Urinary bladder (tissue), 4 donors: Measurements from ENCODE around the gene SLC22A12. TPM values are rescaled to one million over a fixed set of nuclear protein-coding genes. Genes with fewer than 3 reads are reported as not detected.

Experiments
- DNase-seq: peaks from one replicate; pipeline ENCODE4 v3.0.0-alpha.2; 2015; ENCODE audit errors: extremely low spot score
- H3K27ac ChIP-seq: one replicate; pipeline ENCODE4 v1.5.1; 2013; ENCODE audit warnings: low read depth, mild to moderate bottlenecking, moderate library complexity
- H3K36me3 ChIP-seq: one replicate; pipeline ENCODE4 v1.6.1; 2013; ENCODE audit warnings: mild to moderate bottlenecking, moderate library complexity; ENCODE audit not compliant: insufficient read depth
- H3K4me1 ChIP-seq: one replicate; pipeline ENCODE4 v1.6.1; 2013; ENCODE audit warnings: mild to moderate bottlenecking, moderate library complexity; ENCODE audit not compliant: insufficient read depth
- H3K4me3 ChIP-seq: one replicate; pipeline ENCODE4 v1.5.1; 2013; ENCODE audit warnings: low read depth, low read length
- WGBS: extraction: QIAGEN DNeasy Blood & Tissue Kit; methylation state at CpG from one replicate; pipeline ENCODE4 v1.1.7; 2013; 5-methylcytosine and 5-hydroxymethylcytosine counted together
- polyA plus RNA-seq: library from polyadenylated mRNA; stranded (reverse); fragments of 200-250 nt; gene quantifications from one replicate; pipeline ENCODE4 v1.2.3, GENCODE V29; 2013
- total RNA-seq: library from RNA; depleted of rRNA; stranded (reverse); fragments of >200 nt; gene quantifications from one replicate; pipeline ENCODE4 v1.2.3, GENCODE V29; 2014
- donor health status: healthy with polysubstance abuse.
- donor health status: healthy.

SLC22A12 gene
- total and polyA plus RNA-seq, 2 donors: not detected

DNA sequence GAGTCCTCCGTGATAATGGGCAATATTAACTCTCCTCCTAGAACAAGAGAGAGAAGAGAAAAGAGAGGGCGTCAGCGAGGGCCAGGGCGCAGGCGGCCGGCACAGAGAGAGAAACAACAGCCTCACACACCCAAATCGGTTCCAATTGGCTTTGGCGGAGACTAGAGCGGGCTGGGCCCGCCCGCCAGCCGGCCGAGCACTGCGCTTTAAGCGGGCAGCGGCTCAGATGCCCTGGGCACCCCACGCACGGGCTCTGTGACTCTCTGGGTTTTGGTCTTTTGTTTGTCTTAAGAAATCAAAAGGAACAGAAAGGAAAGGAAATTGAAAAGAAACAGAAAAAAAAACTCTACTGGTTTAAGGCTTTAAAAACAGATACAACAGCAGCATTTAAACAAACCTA lies 17.0 kb downstream of the SLC22A12 start:
- H3K4me1 ChIP-seq: no peaks in the 10 kb centered on the region
- 24% methylated on average over 18 of the region's 18 CpGs for WGBS
- H3K4me3 ChIP-seq: peak overlapping the region; percentile 21
- no peaks in the 10 kb centered on the region for H3K36me3 ChIP-seq
- DNase-seq: no peak
- H3K27ac ChIP-seq: no peak overlapping the region

DNA sequence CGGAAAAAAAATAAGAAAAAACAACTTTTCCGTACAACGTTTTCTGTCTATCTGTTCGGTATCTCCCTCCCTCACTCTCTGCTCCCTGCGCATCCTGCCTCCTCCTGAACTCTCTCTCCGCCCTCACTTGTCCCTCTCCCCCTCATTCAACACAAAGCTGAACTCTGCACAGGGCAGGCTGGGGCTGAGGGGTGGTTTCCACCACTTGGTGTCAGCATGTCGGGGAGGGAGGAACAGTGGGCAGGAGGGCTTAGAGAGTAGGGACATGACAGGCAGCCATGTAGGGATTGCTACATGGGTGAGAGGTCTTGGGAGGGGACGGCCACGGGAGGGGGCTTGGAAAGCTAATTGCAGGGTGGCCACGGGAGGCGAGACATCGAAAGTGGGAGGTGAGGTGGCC lies 17.6 kb downstream of the SLC22A12 start:
- Histone ChIP-seq H3K4me3 (no peak overlapping the region), H3K27ac (no peak overlapping the region), H3K4me1 (no peaks in the 10 kb centered on the region), H3K36me3 (no peaks in the 10 kb centered on the region)
- peak; percentile 8 for DNase-seq
- WGBS: 67% methylated on average over 12 of the region's 12 CpGs

DNA sequence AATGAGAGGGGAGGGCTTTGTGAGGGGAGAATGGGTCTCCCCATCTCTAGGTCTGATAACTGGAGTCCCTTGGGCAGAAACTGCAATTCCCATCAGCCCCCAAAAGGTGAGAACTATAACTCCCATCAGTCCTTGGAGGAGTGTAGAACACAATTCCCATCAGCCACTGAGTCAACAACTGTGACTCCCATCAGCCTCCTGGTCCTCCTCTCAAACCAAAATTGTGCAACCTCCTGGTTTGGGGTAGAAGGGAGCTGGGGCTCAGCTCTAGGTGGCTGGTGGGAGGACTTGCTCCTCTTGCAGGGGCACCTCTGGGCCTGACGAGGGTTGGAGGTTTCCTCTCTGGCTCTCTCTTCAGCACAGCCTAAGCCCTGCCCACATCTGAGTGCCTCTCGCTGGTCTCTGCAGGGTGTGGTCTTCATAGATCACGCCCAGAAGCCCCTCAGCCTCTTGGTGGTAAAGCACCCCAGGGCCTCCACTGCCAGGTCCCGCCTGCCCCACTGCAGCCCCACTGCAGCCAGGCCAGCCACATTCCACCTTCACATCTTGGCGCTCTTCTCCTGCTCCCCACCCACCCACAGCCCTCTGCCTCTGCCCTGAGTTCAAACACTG lies 18.5 kb downstream of the SLC22A12 start:
- no peak for DNase-seq
- WGBS: 88% methylated on average over 5 of the region's 5 CpGs
- H3K36me3 ChIP-seq: no peaks in the 10 kb centered on the region
- H3K4me3 ChIP-seq: no peak overlapping the region
- no peaks in the 10 kb centered on the region for H3K4me1 ChIP-seq
- H3K27ac ChIP-seq: no peak overlapping the region

DNA sequence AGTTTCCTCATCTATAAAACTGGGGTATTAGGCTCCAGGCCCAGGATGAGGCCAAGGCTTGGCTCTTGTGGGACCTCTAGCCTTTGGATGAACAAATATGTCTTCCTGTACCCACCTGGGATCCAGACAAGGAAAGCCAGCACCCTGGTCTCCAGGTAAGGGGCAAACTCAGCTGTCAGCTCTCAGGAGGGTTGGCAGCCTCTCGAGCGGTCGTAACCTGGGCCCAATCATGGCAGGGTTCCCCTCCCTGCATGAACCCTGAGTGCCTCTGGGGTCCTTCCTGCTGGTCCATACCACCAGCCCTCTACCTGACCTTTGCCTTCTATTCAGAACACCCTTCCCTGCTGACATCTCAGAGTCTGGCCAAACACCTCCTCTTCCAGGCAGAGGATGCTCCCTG lies 19.6 kb downstream of the SLC22A12 start:
- Histone ChIP-seq H3K4me1 (no peaks in the 10 kb centered on the region), H3K4me3 (no peak overlapping the region), H3K27ac (no peak overlapping the region), H3K36me3 (no peaks in the 10 kb centered on the region)
- 100% methylated on average over 3 of the region's 3 CpGs for WGBS
- no peak for DNase-seq

DNA sequence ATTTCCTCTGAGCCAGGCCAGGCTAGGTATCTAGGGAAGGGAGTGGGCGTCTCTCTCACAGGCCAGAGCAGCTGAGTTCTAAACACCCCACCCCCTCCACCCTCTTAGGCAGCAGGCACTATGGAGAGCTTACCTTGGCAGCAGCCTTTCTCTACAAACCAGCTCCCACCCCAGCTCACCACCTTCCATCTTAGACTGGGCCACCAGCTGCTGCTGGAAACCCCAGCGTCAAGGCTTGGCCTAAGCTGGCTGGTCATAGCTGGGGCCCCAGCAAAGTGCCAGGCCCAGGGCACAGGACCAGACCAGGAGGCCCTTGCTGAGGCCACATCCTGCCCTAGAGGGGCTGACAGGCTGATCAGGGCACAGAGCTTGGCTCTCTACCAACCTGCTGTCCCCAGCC lies 20.2 kb downstream of the SLC22A12 start:
- 93% methylated on average over 2 of the region's 2 CpGs for WGBS
- H3K4me3 ChIP-seq: no peak overlapping the region
- no peaks in the 10 kb centered on the region for H3K4me1 ChIP-seq
- DNase-seq: no peak
- no peaks in the 10 kb centered on the region for H3K36me3 ChIP-seq
- H3K27ac ChIP-seq: no peak overlapping the region

DNA sequence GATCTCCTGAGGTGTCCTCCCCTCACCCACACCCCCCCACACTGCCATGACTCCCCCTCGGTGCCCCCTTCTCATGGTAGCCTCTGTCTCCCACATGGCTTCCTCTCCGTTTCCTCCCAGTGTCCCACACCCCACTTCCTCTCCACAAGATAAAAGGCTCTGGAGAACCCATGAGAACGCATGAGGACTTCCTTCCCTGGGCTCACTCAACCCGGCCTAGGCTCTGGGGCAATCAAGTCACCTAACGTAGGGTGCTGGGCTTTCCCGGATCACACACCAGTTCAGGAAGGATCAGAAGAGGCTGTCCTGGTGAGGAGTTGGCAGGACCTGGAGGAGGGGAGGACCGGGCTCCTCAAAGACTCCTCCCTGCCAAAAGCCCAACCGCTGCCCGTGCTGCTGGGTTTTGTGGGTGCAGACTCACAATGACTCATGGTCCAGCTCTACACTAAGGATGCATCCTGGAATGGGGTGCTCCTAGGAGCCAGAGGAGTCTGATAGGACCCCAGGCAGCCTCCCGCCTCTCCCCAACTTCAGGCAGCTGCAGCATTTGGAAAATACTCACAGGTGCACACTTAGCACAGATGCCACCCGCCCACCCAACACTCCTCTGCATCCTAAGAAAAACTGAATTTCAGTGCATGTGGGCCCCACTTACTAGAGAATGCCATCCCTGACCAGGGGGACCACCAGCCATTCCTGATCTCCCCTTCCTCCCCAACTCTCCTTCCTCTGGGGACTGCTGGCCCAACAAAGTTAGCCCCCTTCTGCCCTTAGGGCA lies 21.0 kb downstream of the SLC22A12 start:
- Histone ChIP-seq H3K4me3 (no peak overlapping the region), H3K27ac (no peak overlapping the region), H3K36me3 (no peaks in the 10 kb centered on the region), H3K4me1 (no peaks in the 10 kb centered on the region)
- no peak for DNase-seq
- 78% methylated on average over 11 of the region's 11 CpGs for WGBS

DNA sequence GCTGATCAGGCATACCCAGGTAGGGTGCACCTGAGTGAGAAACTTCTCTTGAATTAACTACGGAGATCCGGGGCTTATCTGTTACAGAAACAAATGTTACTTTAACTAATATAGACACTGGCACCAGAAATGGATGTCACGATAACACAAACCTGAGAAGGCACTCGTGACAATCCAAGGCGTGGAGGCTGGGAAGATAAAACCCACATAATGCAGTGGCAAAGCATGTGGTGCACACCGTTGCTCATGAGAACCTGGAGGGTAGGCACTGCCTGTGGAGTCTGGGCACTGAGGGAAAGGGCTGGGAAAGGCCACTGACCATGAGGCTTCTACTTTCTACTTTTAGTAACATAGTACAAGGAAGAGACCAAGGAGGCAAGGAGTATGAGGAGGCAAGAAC lies 22.6 kb downstream of the SLC22A12 start:
- 92% methylated on average over 6 of the region's 6 CpGs for WGBS
- no peak overlapping the region for H3K27ac ChIP-seq
- H3K4me3 ChIP-seq: no peak overlapping the region
- no peak for DNase-seq
- H3K36me3 ChIP-seq: no peaks in the 10 kb centered on the region
- H3K4me1 ChIP-seq: no peaks in the 10 kb centered on the region

DNA sequence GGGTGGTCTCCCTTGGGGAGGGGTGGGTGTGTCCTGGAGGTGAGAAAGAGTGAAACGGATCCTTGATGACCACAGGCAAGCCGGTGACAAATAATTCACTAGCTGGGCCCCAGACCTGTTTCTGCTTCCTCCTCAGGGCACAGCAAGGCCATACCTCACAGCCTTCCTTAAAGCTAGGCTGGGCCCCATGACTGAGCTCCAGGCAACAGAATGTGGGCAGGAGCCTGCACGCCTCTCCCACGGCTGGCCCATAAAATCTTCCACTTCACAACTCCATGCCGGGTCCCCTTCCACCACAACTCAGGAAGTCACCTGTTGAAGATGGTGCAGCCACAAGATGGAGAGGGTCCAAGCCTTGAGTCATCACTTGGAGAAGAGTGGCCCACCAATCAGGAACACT lies 23.9 kb downstream of the SLC22A12 start:
- H3K27ac ChIP-seq: no peak overlapping the region
- no peaks in the 10 kb centered on the region for H3K36me3 ChIP-seq
- DNase-seq: no peak
- H3K4me3 ChIP-seq: no peak overlapping the region
- 63% methylated on average over 5 of the region's 5 CpGs for WGBS
- no peaks in the 10 kb centered on the region for H3K4me1 ChIP-seq

DNA sequence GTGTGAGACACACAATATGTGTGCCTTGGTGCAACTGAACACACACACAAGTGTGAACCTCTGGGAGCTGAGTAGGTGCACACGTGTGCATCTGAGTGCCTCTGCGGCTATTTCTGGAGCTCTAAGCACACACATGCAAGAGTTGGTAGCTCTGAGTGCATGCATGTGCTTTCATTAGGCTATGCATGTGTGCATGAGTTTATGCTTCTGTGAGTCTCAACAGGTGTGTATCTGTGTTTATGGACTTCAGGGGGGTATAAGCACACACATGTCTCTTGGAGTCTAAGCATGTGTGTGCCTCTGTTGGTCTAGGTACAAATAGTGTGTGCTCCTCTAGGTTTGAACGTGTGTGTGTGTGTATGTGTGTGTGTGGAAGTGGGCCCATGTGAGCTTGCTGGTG lies 25.8 kb downstream of the SLC22A12 start:
- H3K36me3 ChIP-seq: no peaks in the 10 kb centered on the region
- no peaks in the 10 kb centered on the region for H3K4me1 ChIP-seq
- DNase-seq: no peak
- H3K4me3 ChIP-seq: no peak overlapping the region
- 79% methylated on average over 3 of the region's 3 CpGs for WGBS
- H3K27ac ChIP-seq: no peak overlapping the region

DNA sequence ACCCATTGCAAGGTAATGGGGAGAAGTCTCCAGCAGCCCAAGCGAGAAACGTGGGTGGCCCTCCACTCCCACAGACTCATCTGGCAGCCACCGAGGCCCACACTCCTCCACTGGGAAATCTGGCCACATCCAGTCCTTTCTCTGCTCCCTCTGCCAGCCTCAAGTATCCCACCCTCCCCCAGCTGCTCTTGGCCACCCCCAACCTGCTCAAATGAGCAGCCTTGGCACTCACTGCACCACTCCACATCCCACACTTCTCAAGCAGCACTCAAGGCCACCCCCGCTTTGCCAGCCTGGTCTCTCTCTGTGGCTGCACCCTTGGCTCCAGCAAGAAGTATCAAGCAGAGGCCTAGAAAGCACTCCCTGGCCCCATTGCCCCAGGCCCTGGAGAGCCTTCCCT lies 28.2 kb downstream of the SLC22A12 start:
- no peaks in the 10 kb centered on the region for H3K36me3 ChIP-seq
- H3K27ac ChIP-seq: no peak overlapping the region
- no peak for DNase-seq
- H3K4me1 ChIP-seq: no peaks in the 10 kb centered on the region
- 83% methylated on average over 4 of the region's 4 CpGs for WGBS
- H3K4me3 ChIP-seq: no peak overlapping the region

DNA sequence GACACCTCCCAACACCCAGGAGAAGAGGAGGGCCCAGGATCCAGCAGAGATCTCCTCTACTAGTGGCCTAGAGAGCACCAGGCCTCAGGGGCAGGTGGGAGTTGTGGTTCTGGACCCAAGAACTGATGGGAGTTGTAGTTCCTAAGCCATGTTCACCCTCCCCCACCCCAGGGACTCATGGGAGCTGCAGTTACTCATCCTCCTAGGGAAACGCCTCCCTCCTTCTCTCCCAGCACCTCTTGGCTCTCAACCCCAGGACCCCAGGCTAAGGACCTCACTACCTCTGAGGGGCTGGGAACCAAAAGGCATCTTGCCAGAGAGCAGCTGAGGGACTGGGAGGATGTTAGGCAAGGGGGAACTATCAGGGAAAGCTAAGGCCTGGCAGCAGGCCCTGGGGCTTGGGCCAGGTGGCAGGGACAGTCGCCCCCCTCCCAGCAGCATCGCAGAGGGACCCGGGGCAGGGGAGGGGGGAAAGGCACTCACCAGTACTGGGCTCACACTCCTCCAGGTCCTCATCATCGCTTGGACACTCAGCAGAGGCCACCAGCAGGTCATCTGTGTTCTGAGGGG lies 28.9 kb downstream of the SLC22A12 start:
- no peak overlapping the region for H3K4me3 ChIP-seq
- no peaks in the 10 kb centered on the region for H3K36me3 ChIP-seq
- WGBS: 32% methylated on average over 5 of the region's 5 CpGs
- H3K27ac ChIP-seq: no peak overlapping the region
- DNase-seq: peak; percentile 73
- H3K4me1 ChIP-seq: no peaks in the 10 kb centered on the region

DNA sequence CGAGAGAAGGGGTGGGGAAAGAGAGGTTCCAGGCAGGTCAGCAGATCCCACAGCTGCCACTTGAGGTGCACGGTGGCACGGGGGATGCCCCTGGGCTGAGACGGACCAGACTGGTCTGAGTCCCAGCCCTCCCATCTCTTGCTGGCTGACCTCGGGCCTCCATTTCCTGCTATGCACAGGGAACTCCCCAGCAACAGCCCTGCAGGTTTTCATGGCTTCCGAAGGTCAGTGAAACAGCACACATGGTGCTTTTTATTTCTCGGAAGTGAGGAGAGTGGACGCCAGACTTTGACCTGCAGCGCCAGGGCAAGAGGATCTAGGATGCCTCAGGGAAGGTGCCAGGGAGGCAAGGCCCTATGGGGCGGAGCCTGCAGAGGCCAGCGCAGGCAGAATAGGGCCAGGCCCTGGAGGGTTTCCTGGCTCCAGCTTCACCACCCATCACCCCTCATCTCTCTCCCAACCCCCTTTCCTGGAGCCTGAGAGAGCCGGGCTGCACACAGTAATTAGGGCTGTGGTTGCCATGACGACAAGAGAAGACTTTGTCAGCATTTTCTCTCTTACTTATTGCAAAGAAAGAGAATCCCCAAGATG lies 29.5 kb downstream of the SLC22A12 start:
- H3K36me3 ChIP-seq: no peaks in the 10 kb centered on the region
- H3K4me3 ChIP-seq: no peak overlapping the region
- no peak overlapping the region for H3K27ac ChIP-seq
- DNase-seq: peak; percentile 76
- whole genome bisulfite sequencing: 36% methylated on average over 13 of the region's 13 CpGs
- no peaks in the 10 kb centered on the region for H3K4me1 ChIP-seq

DNA sequence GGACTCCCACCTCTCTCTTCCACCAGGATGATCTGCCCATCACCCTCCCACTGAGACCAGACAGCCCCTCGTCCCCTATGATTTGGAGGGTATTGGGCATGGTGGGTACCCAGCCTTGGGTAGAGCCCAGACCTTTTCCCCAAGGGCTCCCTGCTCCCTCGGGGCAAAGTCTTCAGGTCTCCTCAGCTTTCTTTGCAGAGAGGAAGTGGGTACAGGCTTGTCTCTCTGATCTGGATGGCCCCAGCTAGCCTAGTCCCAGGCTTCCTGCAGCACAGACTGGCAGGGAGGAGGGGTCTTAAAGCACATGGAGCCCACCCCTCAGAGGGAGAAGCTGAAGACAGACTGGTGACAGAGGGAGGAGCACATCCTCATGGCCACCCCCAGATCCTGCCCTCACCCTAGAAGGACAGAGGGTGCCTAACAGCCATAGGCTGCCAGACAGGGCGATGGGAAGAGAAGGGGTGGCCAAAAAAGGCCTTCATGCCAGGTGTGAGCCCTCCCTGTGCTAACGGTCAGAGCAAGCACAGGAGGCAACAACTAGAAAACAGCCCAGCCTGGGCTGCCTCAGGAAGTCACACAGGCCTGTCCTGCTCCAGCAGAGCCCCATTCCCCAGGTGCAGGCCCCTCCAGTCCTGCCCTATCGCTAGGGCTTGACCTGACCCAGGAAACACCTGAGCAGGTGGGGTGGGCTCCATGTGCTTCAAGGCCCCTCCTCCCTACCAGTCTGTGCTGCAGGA lies 30.4 kb downstream of the SLC22A12 start:
- WGBS: 81% methylated on average over 5 of the region's 5 CpGs
- Histone ChIP-seq H3K4me3 (no peak overlapping the region), H3K36me3 (no peaks in the 10 kb centered on the region), H3K27ac (no peak overlapping the region), H3K4me1 (no peaks in the 10 kb centered on the region)
- DNase-seq: no peak
